ENCODE results near the gene PLEKHH1.

GRCh38 chr14:67618617-67619063 lies 85.5 kb downstream of the PLEKHH1 start:
- peak; percentile 76 for TF ChIP-seq CTCF (IDR thresholded peaks at IDR 0.05; ENCODE audit: insufficient read depth, low read depth, low read length)
- no peak for TF ChIP-seq EZH2 (IDR thresholded peaks at IDR 0.05; ENCODE audit: insufficient read depth, low read length)
